Measurements from ENCODE around the gene SLC9C2.
"Not testable (repeated sequence)": the region's sequence is repeated elsewhere in the genome, so short reads cannot be mapped to it uniquely, and the experiment has no call there.

Gene SLC9C2

DNA sequence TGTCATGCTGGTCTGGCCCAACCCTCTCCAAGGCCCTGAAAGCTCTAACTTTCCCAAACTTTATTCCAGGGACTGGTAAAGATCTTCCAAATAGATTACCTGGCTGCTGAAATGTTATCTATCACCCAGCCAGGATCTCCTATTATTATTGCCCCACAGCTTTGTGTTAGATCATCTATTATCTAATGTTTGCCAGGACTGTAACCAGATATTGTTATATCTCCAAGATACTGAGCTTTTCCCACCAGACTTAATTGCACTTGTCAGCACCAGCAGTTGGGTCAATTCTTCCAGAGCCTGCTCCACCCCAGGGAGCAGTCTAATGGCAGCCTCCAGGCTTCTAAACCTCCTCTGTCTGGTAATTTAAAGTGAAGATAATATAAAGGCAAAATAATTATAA, 66.6 kb downstream of the SLC9C2 start:
- H3K4me3 ChIP-seq = no peak overlapping the region
- no peak overlapping the region for H3K27ac ChIP-seq

DNA sequence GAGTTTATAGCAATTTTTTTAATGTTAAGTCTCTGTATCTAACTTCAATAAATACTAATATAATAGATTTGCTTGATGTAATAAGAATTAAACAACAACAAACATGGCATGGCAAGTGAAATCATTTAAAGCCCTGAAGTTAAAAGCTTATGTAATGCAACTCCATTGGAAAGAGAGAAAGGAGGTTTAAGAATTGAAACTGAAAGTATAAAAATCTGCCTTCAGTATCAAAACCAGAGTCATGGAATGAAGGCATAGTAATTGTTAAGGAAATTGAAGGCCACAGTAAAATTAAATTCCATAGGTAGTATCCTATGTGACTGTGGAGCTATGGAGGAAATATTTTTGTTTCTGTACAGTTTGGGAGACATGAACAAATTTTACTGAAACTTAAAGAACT, 70.6 kb downstream of the SLC9C2 start:
- Histone ChIP-seq H3K27ac (peak overlapping the region in 4 of 21 experiments; percentile 2 to 65 (median 20)), H3K4me3 (no peak overlapping the region)

DNA sequence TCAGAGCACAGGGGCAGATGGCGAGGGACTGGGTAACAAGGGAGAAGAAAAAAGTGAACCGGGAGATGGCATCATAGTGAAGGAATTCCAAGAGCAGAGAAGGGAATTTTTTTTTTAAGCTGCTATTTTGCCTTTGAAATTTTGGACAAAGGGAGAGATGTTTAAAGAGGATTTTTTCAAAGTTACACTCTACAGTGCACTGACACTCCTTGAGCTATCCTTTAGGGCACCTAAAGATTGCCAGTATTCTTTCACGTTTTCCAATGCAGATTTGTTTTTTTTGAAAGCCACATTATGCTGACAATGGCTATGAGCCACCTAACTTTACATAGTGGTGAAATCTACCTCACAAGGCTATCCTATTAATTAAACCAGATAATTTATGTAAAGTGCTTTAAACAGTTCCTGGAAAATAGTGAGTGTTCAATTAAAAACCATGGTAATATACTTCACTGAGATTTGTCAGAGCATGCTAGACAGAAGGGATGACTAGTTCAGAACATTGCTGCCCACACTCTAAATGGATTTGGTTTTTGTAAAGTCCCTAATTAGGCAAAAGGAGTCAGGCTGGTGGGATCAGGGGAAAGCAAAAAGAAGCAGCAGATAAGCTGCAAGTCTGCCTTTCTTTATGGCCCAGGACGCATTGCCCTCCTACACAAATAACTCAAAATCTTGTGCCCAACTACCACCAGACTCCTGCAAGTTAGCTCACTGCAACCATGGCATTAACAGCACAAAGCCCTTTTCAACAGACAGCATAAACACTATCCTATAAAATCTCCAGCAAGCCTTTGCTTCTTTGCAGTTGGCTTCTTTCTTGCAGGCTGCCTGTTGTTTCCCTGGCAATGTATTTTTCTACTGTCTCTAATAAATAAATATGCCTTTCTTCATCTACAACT, 71.8 kb downstream of the SLC9C2 start:
- H3K27ac ChIP-seq = peak overlapping the region in 1 of 21 experiments; percentile 65

GRCh38 chr1:173529106-173529505, 73.8 kb downstream of the SLC9C2 start:
- no peak overlapping the region for H3K4me3 ChIP-seq
- H3K27ac ChIP-seq = no peak overlapping the region

More for the DNA sequence above, 71.8 kb downstream of the SLC9C2 start:
- H3K4me3 ChIP-seq = no peak overlapping the region

DNA sequence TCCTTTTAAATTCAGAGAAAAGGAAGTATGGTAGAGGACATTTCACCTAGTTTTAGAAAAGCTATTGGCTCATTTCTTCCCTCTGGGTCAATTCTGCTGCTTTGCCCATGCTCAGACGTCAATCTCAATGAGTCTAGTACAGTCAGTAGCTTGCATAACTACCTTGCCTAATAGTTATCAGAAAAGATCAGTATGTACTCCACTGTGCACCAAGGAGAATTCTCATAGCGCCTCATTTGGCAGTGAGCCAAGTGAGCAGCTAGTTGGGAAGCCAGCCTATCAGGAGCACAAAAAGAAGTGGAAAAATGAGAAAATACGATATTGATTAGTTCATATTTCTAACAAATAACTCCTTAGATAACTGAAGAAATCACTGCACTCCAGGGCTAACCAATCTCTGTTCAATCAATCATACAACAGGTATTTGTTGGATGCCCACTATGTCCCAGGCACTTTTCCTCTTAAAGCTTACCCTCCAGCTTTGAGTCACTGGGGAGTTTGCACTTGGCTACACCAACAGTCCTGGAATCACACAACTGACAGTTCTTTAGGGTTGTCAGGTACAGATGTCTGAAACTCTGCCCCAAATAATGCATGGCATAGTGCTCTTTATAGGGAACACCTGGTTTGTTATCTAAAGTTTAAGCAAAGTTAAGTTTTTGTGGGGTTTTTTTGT, 75.6 kb downstream of the SLC9C2 start:
- Histone ChIP-seq H3K27ac (no peak overlapping the region), H3K4me3 (no peak overlapping the region)

DNA sequence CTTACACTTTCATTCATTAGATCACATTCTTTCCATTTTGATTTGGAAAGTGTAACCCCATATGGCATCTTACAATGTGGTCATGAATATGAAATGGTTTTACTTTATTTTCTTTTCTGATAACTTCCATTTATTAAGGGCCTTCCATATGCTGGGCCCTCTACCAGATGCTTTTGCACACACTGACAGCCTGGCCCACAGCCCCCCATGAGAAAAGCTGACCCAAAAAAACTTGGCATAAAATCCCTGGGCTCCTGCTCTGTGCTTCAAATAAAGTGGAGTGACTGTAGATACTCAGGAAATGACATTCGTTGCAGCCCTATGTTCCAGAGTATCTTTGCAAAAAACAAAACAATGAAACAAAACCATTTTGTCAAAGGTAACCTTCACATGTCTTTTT, 76.9 kb downstream of the SLC9C2 start:
- no peak overlapping the region for H3K4me3 ChIP-seq
- no peak overlapping the region for H3K27ac ChIP-seq

GRCh38 chr1:173523329-173523728, 79.5 kb downstream of the SLC9C2 start:
- H3K27ac ChIP-seq = no peak overlapping the region
- no peak overlapping the region for H3K4me3 ChIP-seq

GRCh38 chr1:173520799-173521198, 82.1 kb downstream of the SLC9C2 start:
- no peak overlapping the region for H3K4me3 ChIP-seq
- no peak overlapping the region for H3K27ac ChIP-seq

GRCh38 chr1:173514503-173514902, 88.4 kb downstream of the SLC9C2 start:
- not testable (repeated sequence) for H3K27ac ChIP-seq, H3K4me3 ChIP-seq

GRCh38 chr1:173509797-173510196, 93.1 kb downstream of the SLC9C2 start:
- Histone ChIP-seq H3K4me3 (no peak overlapping the region), H3K27ac (no peak overlapping the region)

- Histone ChIP-seq H3K4me3 (no peak overlapping the region), H3K27ac (no peak overlapping the region)
Observed at GRCh38 chr1:173508541-173508940, 94.3 kb downstream of the SLC9C2 start.

GRCh38 chr1:173507847-173508209, 95.0 kb downstream of the SLC9C2 start:
- no peak overlapping the region for H3K4me3 ChIP-seq
- H3K27ac ChIP-seq = no peak overlapping the region

DNA sequence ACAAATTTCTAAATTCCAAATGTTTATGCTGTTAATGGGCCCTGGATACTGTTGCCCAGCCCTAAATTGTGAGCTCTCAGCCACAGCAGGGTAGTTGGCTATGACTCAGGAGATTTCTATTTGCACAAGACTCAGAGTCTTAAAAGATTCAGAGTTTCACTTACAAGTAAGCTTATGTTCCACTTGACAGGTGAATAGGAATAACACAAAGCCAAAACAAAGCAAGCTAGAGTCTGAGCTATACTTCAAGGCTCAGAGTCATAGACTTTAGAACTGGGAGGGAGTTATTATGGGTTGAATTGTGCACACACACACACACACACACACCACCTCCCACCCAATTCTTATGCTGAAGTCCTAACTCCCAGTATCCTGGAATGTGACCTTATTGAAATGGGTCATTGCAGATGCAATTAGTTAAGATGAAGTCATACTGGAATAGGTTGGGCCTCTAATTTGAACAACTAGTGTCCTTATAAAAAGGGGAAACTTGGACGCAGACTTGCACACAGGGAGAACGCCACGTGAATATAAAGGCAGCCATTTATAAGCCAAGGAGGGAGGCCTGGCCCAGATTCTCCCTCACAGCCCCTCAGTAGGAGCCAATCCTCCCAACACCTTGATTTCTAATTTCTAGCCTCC, 95.5 kb downstream of the SLC9C2 start:
- H3K27ac ChIP-seq = no peak overlapping the region

DNA sequence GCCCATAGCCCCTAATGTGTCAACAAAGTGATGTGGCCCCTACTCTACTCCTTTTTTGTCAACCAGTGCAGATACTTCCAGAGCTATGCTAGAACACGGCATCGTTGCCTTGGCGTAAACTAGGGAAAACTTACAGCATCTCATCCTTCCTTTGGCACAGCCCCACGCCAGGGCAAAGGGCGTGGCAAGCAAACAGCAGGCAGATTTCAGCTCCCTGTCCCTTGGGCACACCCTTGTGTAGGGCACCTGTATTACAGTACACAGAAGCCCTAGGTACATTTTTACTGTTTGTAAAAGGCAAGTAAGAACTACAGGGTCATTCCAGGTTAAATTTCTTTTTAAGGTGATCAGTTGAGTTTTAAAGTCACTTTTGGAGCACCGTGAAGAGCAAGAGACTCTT, 96.4 kb downstream of the SLC9C2 start:
- Histone ChIP-seq H3K4me3 (no peak overlapping the region), H3K27ac (no peak overlapping the region)

More for the DNA sequence above, 95.5 kb downstream of the SLC9C2 start:
- no peak overlapping the region for H3K4me3 ChIP-seq

DNA sequence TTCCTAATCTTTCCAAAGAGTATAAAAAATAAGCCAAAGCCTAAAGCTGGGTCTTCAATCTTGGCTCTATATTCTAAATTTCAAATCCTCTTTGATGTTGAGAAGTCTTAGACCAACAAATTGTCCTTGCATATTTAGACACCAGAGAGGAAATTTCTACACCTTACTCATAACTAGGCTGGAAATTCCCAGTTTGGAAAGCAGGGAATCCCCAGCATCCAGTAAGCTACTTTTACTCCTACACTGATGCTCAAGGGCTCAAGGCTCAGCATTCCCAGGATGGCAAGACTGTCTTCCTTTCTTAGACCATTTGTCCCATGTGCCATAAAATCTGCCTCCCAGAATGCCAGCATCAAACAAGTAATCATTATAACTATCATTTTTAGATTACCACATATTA, 97.5 kb downstream of the SLC9C2 start:
- no peak overlapping the region for H3K27ac ChIP-seq
- no peak overlapping the region for H3K4me3 ChIP-seq

DNA sequence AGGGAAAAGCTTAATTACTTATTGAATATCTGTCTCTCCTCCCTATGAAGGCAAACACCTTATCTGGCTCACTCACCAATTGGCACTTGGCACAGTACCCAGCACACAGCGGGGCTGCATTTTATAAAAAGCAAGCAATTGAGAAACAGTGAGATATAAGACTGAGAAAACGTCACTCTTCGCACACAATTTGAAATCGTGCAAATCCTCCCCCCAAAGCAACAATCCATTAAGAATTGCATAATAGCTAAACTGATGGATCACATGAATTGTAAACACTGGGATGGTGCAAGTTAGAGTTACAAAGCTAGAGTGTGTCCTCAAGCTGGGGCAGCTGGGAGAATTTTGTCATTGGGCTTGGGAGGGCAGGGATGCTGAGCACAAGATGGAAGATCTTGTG, 98.6 kb downstream of the SLC9C2 start:
- no peak overlapping the region for H3K4me3 ChIP-seq
- H3K27ac ChIP-seq = no peak overlapping the region

DNA sequence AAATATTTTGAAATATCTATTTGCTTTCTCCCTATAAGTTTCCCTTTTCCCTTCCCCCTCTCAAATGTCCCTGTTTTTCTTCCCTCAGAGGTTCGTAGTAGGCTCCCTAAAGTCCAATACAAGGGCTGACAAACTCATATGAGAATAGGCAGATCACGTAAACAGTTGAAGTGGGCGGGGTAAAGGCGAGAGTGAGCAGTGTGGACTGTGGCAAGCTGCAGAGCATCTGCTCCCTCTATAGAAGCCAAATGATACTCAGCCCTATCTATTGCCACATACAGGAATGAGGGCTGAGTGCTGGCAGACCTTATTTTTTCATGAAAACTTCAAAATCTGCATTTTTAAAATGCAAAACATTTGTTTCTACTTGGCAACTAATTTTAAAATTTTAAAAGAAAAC, 99.5 kb downstream of the SLC9C2 start:
- Histone ChIP-seq H3K4me3 (no peak overlapping the region), H3K27ac (no peak overlapping the region)

GRCh38 chr1:173502104-173502503, 100.8 kb downstream of the SLC9C2 start:
- H3K27ac ChIP-seq = no peak overlapping the region
- no peak overlapping the region for H3K4me3 ChIP-seq

- Histone ChIP-seq H3K27ac (no peak overlapping the region), H3K4me3 (no peak overlapping the region)
Observed at GRCh38 chr1:173499729-173500128, 103.1 kb downstream of the SLC9C2 start.

- no peak overlapping the region for H3K4me3 ChIP-seq
- H3K27ac ChIP-seq = no peak overlapping the region
Observed at GRCh38 chr1:173496757-173497320, 106.0 kb downstream of the SLC9C2 start.
